ENCODE results near the gene POLE.

DNA sequence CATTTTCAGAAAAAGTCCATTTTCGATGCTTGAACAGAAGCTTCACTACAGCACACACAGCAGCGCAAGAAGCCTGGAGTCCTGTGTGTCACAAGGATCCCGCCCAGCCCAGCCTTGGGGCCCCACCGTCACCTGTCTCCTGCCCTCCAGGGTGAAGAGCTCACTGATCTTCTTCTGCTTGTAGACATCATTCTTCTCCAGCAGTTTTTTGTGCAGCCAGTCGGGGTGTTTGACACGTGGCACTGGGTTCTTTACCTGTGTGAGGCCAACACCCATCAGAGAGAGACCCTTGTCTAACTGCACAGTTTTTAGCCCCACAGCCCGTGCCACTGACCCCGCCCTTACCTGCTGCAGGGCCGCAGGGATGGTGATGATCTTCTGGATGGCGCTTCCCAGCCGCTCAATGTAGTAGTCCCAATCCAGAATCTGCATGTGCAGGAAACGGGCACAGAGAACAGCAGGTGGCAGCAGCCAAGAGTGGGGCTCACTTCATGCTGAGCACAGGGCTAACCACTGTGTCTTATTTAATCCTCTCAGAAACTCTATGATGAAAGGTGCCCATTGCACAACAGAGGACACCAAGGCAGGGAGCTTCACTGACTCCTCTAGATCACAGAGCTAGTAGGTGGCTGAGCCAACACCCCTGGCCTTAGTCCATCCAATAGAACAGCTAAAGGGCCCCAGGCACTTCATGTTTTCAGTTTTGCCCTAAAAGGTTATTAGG, 30.0 kb downstream of the POLE start:
- TF ChIP-seq, protein P1, sequence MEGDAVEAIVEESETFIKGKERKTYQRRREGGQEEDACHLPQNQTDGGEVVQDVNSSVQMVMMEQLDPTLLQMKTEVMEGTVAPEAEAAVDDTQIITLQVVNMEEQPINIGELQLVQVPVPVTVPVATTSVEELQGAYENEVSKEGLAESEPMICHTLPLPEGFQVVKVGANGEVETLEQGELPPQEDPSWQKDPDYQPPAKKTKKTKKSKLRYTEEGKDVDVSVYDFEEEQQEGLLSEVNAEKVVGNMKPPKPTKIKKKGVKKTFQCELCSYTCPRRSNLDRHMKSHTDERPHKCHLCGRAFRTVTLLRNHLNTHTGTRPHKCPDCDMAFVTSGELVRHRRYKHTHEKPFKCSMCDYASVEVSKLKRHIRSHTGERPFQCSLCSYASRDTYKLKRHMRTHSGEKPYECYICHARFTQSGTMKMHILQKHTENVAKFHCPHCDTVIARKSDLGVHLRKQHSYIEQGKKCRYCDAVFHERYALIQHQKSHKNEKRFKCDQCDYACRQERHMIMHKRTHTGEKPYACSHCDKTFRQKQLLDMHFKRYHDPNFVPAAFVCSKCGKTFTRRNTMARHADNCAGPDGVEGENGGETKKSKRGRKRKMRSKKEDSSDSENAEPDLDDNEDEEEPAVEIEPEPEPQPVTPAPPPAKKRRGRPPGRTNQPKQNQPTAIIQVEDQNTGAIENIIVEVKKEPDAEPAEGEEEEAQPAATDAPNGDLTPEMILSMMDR (IDR thresholded peaks at IDR 0.05; ENCODE audit: low read depth, low read length, poor library complexity, severe bottlenecking), result no peak
- no peak for TF ChIP-seq EZH2phosphoT487 (IDR thresholded peaks at IDR 0.05; ENCODE audit: borderline replicate concordance, low read length)

All from DOHH2 (cell line).